Endothelial cell of umbilical vein (primary cell): Measurements from ENCODE around the gene PFKP.

ENCODE experiments used
- CTCF ChIP-seq, 2 donors: IDR thresholded peaks; 1 replicate in 1 of 2; 2 replicates in 1 of 2; pipeline ENCODE4 v1.5.1; 2011; ENCODE audit warnings: low read length in 2 of 2, mild to moderate bottlenecking in 2 of 2, moderate library complexity in 2 of 2, control low read depth in 1 of 2, inconsistent platforms in 1 of 2, low read depth in 1 of 2; ENCODE audit not compliant: insufficient read depth in 1 of 2; ENCODE audit errors: extremely low read depth in 1 of 2
- EZH2 ChIP-seq: IDR thresholded peaks from 2 replicates; pipeline ENCODE4 v1.6.1; 2012; ENCODE audit warnings: borderline replicate concordance, low read depth, mild to moderate bottlenecking, moderate library complexity, low read length, inconsistent platforms; ENCODE audit not compliant: severe bottlenecking
- JUN ChIP-seq: IDR thresholded peaks from 2 replicates; pipeline ENCODE4 v1.6.1; 2011; ENCODE audit warnings: borderline replicate concordance, low read depth; ENCODE audit not compliant: insufficient read length, insufficient read depth
- MYC ChIP-seq: IDR thresholded peaks from one replicate; pipeline ENCODE4 v1.6.1; 2011; ENCODE audit warnings: mild to moderate bottlenecking, low read depth, low read length

- TF ChIP-seq JUN (no peak), CTCF (IDR thresholded peaks at IDR 0.05; ENCODE audit: extremely low read depth in 1 of 2, insufficient read depth in 1 of 2, low read depth in 1 of 2, low read length in 2 of 2) (no peak), MYC (no peak), EZH2 (no peak)
Measured at GRCh38 chr10:3108575-3109105, 41.3 kb downstream of the PFKP start.
